K562 (cell line): ENCODE measurements around the gene ZKSCAN3. TPM values are rescaled to one million over a fixed set of nuclear protein-coding genes. Genes with fewer than 3 reads are reported as not detected.

Experiments used
- DACH1 ChIP-seq: fragments of 450-650 bp; IDR thresholded peaks from 2 replicates; pipeline ENCODE4 v1.6.1; 2018; ENCODE audit not compliant: partially characterized antibody
- DEAF1 ChIP-seq: fragments of 450-650 bp; formaldehyde crosslinking; IDR thresholded peaks from 2 replicates; pipeline ENCODE4 v1.4.0; 2020; ENCODE audit warnings: mild to moderate bottlenecking, moderate library complexity
- ELF4 ChIP-seq: fragments of 450-650 bp; formaldehyde crosslinking; IDR thresholded peaks from 2 replicates; pipeline ENCODE4 v1.4.0; 2022; ENCODE audit warnings: missing genetic modification characterization
- ESRRA ChIP-seq: fragments of 450-650 bp; IDR thresholded peaks from 2 replicates; pipeline ENCODE4 v1.6.1; 2014; ENCODE audit warnings: low read depth, mild to moderate bottlenecking, moderate library complexity, borderline replicate concordance
- HIVEP1 ChIP-seq: fragments of 250-450 bp; sonication (Bioruptor Pico); IDR thresholded peaks from 2 replicates; pipeline ENCODE4 v1.4.0; 2020; ENCODE audit warnings: mild to moderate bottlenecking
- L3MBTL2 ChIP-seq: fragments of 450-650 bp; IDR thresholded peaks from 2 replicates; pipeline ENCODE4 v1.6.1; 2016; ENCODE audit warnings: mild to moderate bottlenecking, moderate library complexity
- MAFG ChIP-seq: fragments of 450-650 bp; conservative IDR thresholded peaks from 2 replicates; pipeline ENCODE4 v1.6.1; 2016; ENCODE audit warnings: missing genetic modification characterization, missing compliant biosample characterization
- MNT ChIP-seq, 2 experiments: fragments of 450-650 bp; conservative IDR thresholded peaks; 2 replicates each; pipeline ENCODE4 v1.6.1; 2017; ENCODE audit warnings: mild to moderate bottlenecking in 2 of 2, moderate library complexity in 2 of 2
- NFATC3 ChIP-seq: fragments of 450-650 bp; IDR thresholded peaks from 2 replicates; pipeline ENCODE4 v1.6.1; 2017; ENCODE audit warnings: mild to moderate bottlenecking
- NR3C1 ChIP-seq: sonication (generic); formaldehyde crosslinking; IDR thresholded peaks from 2 replicates; pipeline ENCODE4 v1.8.1; 2022; ENCODE audit warnings: missing genetic modification reagents
- RFX1 ChIP-seq: fragments of 450-650 bp; IDR thresholded peaks from 2 replicates; pipeline ENCODE4 v1.6.1; 2016; ENCODE audit warnings: mild to moderate bottlenecking, moderate library complexity
- SNIP1 ChIP-seq: fragments of 450-650 bp; IDR thresholded peaks from 2 replicates; pipeline ENCODE4 v1.7.1; 2017; ENCODE audit warnings: low read depth, mild to moderate bottlenecking
- SNRNP70 ChIP-seq: fragments of 200-400 bp; formaldehyde crosslinking; optimal IDR thresholded peaks from 2 replicates; pipeline ENCODE3; 2017; ENCODE audit warnings: low read depth, low read length
- SRSF9 ChIP-seq: fragments of 200-400 bp; formaldehyde crosslinking; IDR thresholded peaks from 2 replicates; pipeline ENCODE4 v1.6.1; 2017; ENCODE audit warnings: low read depth, low read length, borderline replicate concordance
- STAT6 ChIP-seq: sonication (generic); formaldehyde crosslinking; IDR thresholded peaks from 2 replicates; pipeline ENCODE4 v1.8.1; 2023; ENCODE audit warnings: mild to moderate bottlenecking, missing genetic modification reagents
- THAP7 ChIP-seq: fragments of 250-450 bp; sonication (Bioruptor Pico); IDR thresholded peaks from 2 replicates; pipeline ENCODE4 v1.5.0; 2021
- ZBTB1 ChIP-seq: sonication (generic); formaldehyde crosslinking; IDR thresholded peaks from 2 replicates; pipeline ENCODE4 v1.8.1; 2023; ENCODE audit warnings: missing genetic modification reagents, low read depth, mild to moderate bottlenecking, borderline replicate concordance
- ZNF197 ChIP-seq: fragments of 200-800 bp; sonication (Bioruptor generic); IDR thresholded peaks from 2 replicates; pipeline ENCODE4 v1.6.1; 2016; ENCODE audit warnings: low read depth, missing genetic modification characterization, missing compliant biosample characterization
- ZNF282 ChIP-seq: sonication (generic); formaldehyde crosslinking; IDR thresholded peaks from 2 replicates; pipeline ENCODE4 v1.8.1; 2023; ENCODE audit warnings: missing genetic modification reagents
- ZNF316 ChIP-seq: fragments of 450-650 bp; IDR thresholded peaks from 2 replicates; pipeline ENCODE4 v1.6.1; 2016
- ZNF695 ChIP-seq: fragments of 450-650 bp; formaldehyde crosslinking; IDR thresholded peaks from 2 replicates; pipeline ENCODE4 v1.4.0; 2020; ENCODE audit warnings: mild to moderate bottlenecking, moderate library complexity
- ZNF766 ChIP-seq: fragments of 200-800 bp; sonication (Bioruptor generic); conservative IDR thresholded peaks from 2 replicates; pipeline ENCODE4 v1.6.1; 2016; ENCODE audit warnings: missing genetic modification characterization, missing compliant biosample characterization
- ZSCAN29 ChIP-seq: fragments of 450-650 bp; IDR thresholded peaks from 2 replicates; pipeline ENCODE4 v1.6.1; 2017
- polyA plus RNA-seq, 8 experiments: library from polyadenylated mRNA; depleted of rRNA in 4 of 8; stranded (reverse) in 5 of 8; unstranded in 3 of 8; fragments of >200 nt; fragmentation: Nextera tagmentation in 2 of 8; fragmentation: Illumina TruSeq in 1 of 8; extraction: Ambion mirVana in 2 of 8; extraction: Trizol in 1 of 8; gene quantifications; 2 replicates each; pipeline versions ENCODE4 v1.2.1 to v1.2.3, GENCODE V29; 2011 to 2014; ENCODE audit warnings: inconsistent platforms in 1 of 8, missing spikeins in 1 of 8
- total RNA-seq, 7 experiments: library from RNA; depleted of rRNA in 6 of 7; stranded (reverse); fragments of >200 nt in 6 of 7; fragmentation: Illumina TruSeq in 2 of 7; extraction: Trizol in 2 of 7; gene quantifications; 2 replicates each; pipeline versions ENCODE4 v1.2.1 to v1.2.3, GENCODE V29; 2011 to 2021; ENCODE audit warnings: low replicate concordance in 1 of 7

The ZKSCAN3 gene
- total and polyA plus RNA-seq, 9 of the 15 experiments (the other 6 are each of a cell fraction or from before 2014, with no cell fraction given) = 3.0 to 12.4 (median 10.2) TPM

- TF ChIP-seq HIVEP1 (CRISPR knock-in tag) (no peak), NR3C1 (CRISPR knock-in tag) (no peak), DEAF1 (peak; percentile 67), MNT (conservative IDR thresholded peaks at IDR 0.05) (peak in 1 of 2 experiments; percentile 52; a peak in 1 of 4 replicates), ESRRA (no peak), ZNF282 (no peak), THAP7 (CRISPR knock-in tag) (no peak), SRSF9 (no peak), ZSCAN29 (no peak), ZBTB1 (CRISPR knock-in tag) (no peak), MAFG (tag) (peak; percentile 79), SNIP1 (no peak), RFX1 (no peak), ZNF766 (CRISPR knock-in tag) (no peak; the same call in 1 of the 2 replicates), ZNF316 (peak; percentile 67), ZNF197 (no peak), L3MBTL2 (no peak; the same call in 1 of the 2 replicates), DACH1 (no peak), ELF4 (CRISPR knock-in tag) (no peak), SNRNP70 (no peak), STAT6 (CRISPR knock-in tag) (0 out of 2 replicates have a peak, but pooled peaks have one; percentile 37), NFATC3 (no peak), ZNF695 (CRISPR knock-in tag) (no peak)
Observed at GRCh38 chr6:28355743-28356665, 6.3 kb downstream of the ZKSCAN3 start (continued).
